Neural crest cell (in vitro differentiated cells): Measurements from ENCODE around the gene APOC3. TPM values are rescaled to one million over a fixed set of nuclear protein-coding genes. Genes with fewer than 3 reads are reported as not detected.

Experiments used
- DNase-seq: peaks from one replicate; pipeline ENCODE4 v3.0.0; 2021; ENCODE audit warnings: low read depth, mixed read lengths, low spot score
- H3K27ac Mint-ChIP-seq: one replicate; pipeline ENCODE4 v1.8.0; 2021; ENCODE audit warnings: mild to moderate bottlenecking, mixed read lengths; ENCODE audit not compliant: unreplicated experiment
- H3K27me3 Mint-ChIP-seq: 2 replicates; pipeline ENCODE4 v1.8.0; 2021; ENCODE audit warnings: low read depth, mild to moderate bottlenecking, mixed read lengths
- H3K36me3 Mint-ChIP-seq: 2 replicates; pipeline ENCODE4 v1.8.0; 2021; ENCODE audit warnings: low read depth, mild to moderate bottlenecking, mixed read lengths
- H3K4me1 Mint-ChIP-seq: 2 replicates; pipeline ENCODE4 v1.8.0; 2021; ENCODE audit warnings: mixed read lengths
- H3K4me3 Mint-ChIP-seq: one replicate; pipeline ENCODE4 v1.8.0; 2021; ENCODE audit warnings: mild to moderate bottlenecking, mixed read lengths
- H3K9me3 Mint-ChIP-seq: 2 replicates; pipeline ENCODE4 v1.8.0; 2021; ENCODE audit warnings: mixed read lengths
- total RNA-seq: library from RNA; stranded (reverse); gene quantifications from 2 replicates; pipeline ENCODE4 v1.2.1, GENCODE V29; 2021
- TF ChIP-seq, protein P1 (sequence below): fragments of 200-600 bp; sonication (generic); conservative IDR thresholded peaks from 2 replicates; pipeline ENCODE4 v1.5.0; 2021; ENCODE audit warnings: antibody characterized with exemption, mild to moderate bottlenecking

Gene APOC3
- total RNA-seq, 1 donor from 2014 or later = not detected

- Mint-ChIP-seq H3K27me3 (no peaks in the 10 kb centered on the region), H3K4me3 (no peak overlapping the region), H3K27ac (no peak overlapping the region), H3K4me1 (no peaks in the 10 kb centered on the region), H3K36me3 (peaks cover 30% of the 10 kb centered on the region), H3K9me3 (no peaks in the 10 kb centered on the region)
- TF ChIP-seq, protein P1, sequence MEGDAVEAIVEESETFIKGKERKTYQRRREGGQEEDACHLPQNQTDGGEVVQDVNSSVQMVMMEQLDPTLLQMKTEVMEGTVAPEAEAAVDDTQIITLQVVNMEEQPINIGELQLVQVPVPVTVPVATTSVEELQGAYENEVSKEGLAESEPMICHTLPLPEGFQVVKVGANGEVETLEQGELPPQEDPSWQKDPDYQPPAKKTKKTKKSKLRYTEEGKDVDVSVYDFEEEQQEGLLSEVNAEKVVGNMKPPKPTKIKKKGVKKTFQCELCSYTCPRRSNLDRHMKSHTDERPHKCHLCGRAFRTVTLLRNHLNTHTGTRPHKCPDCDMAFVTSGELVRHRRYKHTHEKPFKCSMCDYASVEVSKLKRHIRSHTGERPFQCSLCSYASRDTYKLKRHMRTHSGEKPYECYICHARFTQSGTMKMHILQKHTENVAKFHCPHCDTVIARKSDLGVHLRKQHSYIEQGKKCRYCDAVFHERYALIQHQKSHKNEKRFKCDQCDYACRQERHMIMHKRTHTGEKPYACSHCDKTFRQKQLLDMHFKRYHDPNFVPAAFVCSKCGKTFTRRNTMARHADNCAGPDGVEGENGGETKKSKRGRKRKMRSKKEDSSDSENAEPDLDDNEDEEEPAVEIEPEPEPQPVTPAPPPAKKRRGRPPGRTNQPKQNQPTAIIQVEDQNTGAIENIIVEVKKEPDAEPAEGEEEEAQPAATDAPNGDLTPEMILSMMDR = no peak
- DNase-seq = no peak
Observed at GRCh38 chr11:116857316-116857715, 27.6 kb downstream of the APOC3 start.

GRCh38 chr11:116857936-116858335 is 28.2 kb downstream of the APOC3 start:
- Mint-ChIP-seq H3K36me3 (peaks cover 28% of the 10 kb centered on the region), H3K4me3 (no peak overlapping the region), H3K27ac (no peak overlapping the region), H3K9me3 (no peaks in the 10 kb centered on the region), H3K4me1 (no peaks in the 10 kb centered on the region), H3K27me3 (no peaks in the 10 kb centered on the region)
- no peak for DNase-seq
- TF ChIP-seq, protein P1 = no peak

DNA sequence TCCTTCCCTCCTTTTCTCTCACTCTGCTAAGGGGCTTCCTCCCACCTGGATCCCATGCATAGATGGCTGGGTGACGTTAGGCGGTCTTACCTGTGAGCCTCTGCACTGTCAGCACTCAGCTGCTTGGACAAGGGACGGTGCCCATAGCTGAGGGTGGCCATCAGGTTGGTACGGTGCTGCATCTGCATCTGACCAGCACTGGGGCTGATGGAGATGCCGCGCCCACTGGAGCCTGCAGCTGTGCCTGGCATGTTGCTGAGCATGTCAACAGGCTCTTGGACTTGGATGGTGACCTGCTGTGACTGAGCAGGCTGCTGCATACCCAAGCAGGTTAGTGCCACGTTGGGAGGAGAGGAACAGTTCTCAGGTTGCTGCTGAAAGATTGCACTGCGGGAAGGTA is 29.5 kb downstream of the APOC3 start:
- H3K4me1 Mint-ChIP-seq = no peaks in the 10 kb centered on the region
- H3K36me3 Mint-ChIP-seq = peaks cover 26% of the 10 kb centered on the region
- DNase-seq = no peak
- H3K4me3 Mint-ChIP-seq = no peak overlapping the region
- no peaks in the 10 kb centered on the region for H3K27me3 Mint-ChIP-seq
- TF ChIP-seq, protein P1 = no peak
- H3K9me3 Mint-ChIP-seq = no peaks in the 10 kb centered on the region
- H3K27ac Mint-ChIP-seq = no peak overlapping the region

GRCh38 chr11:116860303-116860702 is 30.6 kb downstream of the APOC3 start:
- no peak overlapping the region for H3K4me3 Mint-ChIP-seq
- H3K36me3 Mint-ChIP-seq = peaks cover 23% of the 10 kb centered on the region
- H3K27me3 Mint-ChIP-seq = no peaks in the 10 kb centered on the region
- no peaks in the 10 kb centered on the region for H3K4me1 Mint-ChIP-seq
- H3K27ac Mint-ChIP-seq = no peak overlapping the region
- H3K9me3 Mint-ChIP-seq = no peaks in the 10 kb centered on the region
- no peak for DNase-seq
- TF ChIP-seq, protein P1 = no peak

GRCh38 chr11:116861539-116861938 is 31.8 kb downstream of the APOC3 start:
- Mint-ChIP-seq H3K9me3 (no peaks in the 10 kb centered on the region), H3K36me3 (peaks cover 19% of the 10 kb centered on the region), H3K4me1 (no peaks in the 10 kb centered on the region), H3K27me3 (no peaks in the 10 kb centered on the region), H3K27ac (peak overlapping the region; percentile 83), H3K4me3 (no peak overlapping the region)
- no peak for DNase-seq
- TF ChIP-seq, protein P1 = no peak

- Mint-ChIP-seq H3K27ac (peak overlapping the region; percentile 12), H3K27me3 (no peaks in the 10 kb centered on the region), H3K4me1 (no peaks in the 10 kb centered on the region), H3K4me3 (no peak overlapping the region), H3K36me3 (peaks cover 18% of the 10 kb centered on the region), H3K9me3 (no peaks in the 10 kb centered on the region)
- no peak for DNase-seq
- TF ChIP-seq, protein P1 = no peak
Observed at GRCh38 chr11:116862185-116862584, 32.5 kb downstream of the APOC3 start.
